ENCODE results near the gene HNRNPU.

DNA sequence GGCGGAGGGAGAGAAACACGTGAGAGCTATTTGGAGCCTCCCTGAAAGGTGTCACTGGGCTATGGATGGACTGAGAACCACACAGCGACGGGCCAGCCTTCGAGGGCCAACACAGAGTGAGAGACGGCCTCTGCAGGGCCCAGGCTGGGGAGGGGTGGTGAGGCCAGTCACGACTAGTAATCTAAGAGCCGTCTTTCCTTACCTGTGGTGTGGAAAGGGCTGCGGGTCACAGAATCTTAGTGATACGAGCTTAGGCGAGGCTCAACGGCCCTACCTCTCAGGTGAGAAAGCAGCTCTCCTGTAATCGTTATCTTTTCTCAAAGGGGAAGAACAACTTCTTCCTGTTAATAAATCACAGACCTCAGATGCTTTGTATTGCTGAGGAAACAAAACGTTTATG, 62.3 kb downstream of the HNRNPU start:
- no peak for TF ChIP-seq EP300 (IDR thresholded peaks at IDR 0.05)
- TF ChIP-seq, protein P1, sequence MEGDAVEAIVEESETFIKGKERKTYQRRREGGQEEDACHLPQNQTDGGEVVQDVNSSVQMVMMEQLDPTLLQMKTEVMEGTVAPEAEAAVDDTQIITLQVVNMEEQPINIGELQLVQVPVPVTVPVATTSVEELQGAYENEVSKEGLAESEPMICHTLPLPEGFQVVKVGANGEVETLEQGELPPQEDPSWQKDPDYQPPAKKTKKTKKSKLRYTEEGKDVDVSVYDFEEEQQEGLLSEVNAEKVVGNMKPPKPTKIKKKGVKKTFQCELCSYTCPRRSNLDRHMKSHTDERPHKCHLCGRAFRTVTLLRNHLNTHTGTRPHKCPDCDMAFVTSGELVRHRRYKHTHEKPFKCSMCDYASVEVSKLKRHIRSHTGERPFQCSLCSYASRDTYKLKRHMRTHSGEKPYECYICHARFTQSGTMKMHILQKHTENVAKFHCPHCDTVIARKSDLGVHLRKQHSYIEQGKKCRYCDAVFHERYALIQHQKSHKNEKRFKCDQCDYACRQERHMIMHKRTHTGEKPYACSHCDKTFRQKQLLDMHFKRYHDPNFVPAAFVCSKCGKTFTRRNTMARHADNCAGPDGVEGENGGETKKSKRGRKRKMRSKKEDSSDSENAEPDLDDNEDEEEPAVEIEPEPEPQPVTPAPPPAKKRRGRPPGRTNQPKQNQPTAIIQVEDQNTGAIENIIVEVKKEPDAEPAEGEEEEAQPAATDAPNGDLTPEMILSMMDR (IDR thresholded peaks at IDR 0.05) = no peak
- TF ChIP-seq POLR2A (IDR thresholded peaks at IDR 0.05) = no peak
